Activated naive CD4-positive, alpha-beta T cell treated with anti-CD3 and anti-CD28 coated beads, Interleukin-2, amount 10 ng/mL, durations not matched to agents 7 days and 5 days (primary cell): ENCODE results near the gene PTPN22.

Experiments used
- CTCF ChIA-PET: fragments of 350-600 bp; sonication (Branson Sonifier 250); formaldehyde crosslinking; loops from one replicate; lab custom pipeline; 2021; ENCODE audit warnings: antibody characterized with exemption; lab: Charles Lee
- DNase-seq: peaks from one replicate; pipeline ENCODE4 v3.0.0-alpha.2; 2020
- H3K27ac Mint-ChIP-seq: one replicate; pipeline ENCODE4 v1.8.0; 2021; ENCODE audit warnings: mild to moderate bottlenecking, moderate library complexity, mixed read lengths
- H3K27me3 Mint-ChIP-seq: one replicate; pipeline ENCODE4 v1.8.0; 2021; ENCODE audit warnings: mild to moderate bottlenecking, mixed read lengths
- H3K36me3 Mint-ChIP-seq: one replicate; pipeline ENCODE4 v1.8.0; 2021; ENCODE audit warnings: mixed read lengths
- H3K4me1 Mint-ChIP-seq: one replicate; pipeline ENCODE4 v1.8.0; 2021; ENCODE audit warnings: mixed read lengths
- H3K4me3 Mint-ChIP-seq: one replicate; pipeline ENCODE4 v1.8.0; 2021; ENCODE audit warnings: mild to moderate bottlenecking, moderate library complexity, mixed read lengths
- H3K9me3 Mint-ChIP-seq: one replicate; pipeline ENCODE4 v1.8.0; 2021; ENCODE audit warnings: mixed read lengths

The PTPN22 gene

GRCh38 chr1:113874012-113874879 is 2.7 kb upstream of the PTPN22 start:
- DNase-seq, result no peak
- Mint-ChIP-seq H3K27me3 (no peaks in the 10 kb centered on the region), H3K27ac (peak overlapping the region; percentile 77), H3K9me3 (no peaks in the 10 kb centered on the region), H3K36me3 (peaks cover 17% of the 10 kb centered on the region), H3K4me1 (peaks cover 67% of the 10 kb centered on the region), H3K4me3 (no peak overlapping the region)
- CTCF ChIA-PET, result interaction anchor here (0.5 to 1.6 kb wide), 5 partner anchors 14 to 31 kb away, joined by 3 to 5 read pairs (median 3); partner anchors contain the start of genes AP4B1 and DCLRE1B

- Mint-ChIP-seq H3K27me3 (no peaks in the 10 kb centered on the region), H3K36me3 (peaks cover 29% of the 10 kb centered on the region), H3K9me3 (no peaks in the 10 kb centered on the region), H3K4me3 (peak overlapping the region; percentile 87), H3K27ac (peak overlapping the region; percentile 95), H3K4me1 (peaks cover 76% of the 10 kb centered on the region)
- DNase-seq, result peak; percentile 39
- CTCF ChIA-PET, result interaction anchor here (1.1 kb wide), 1 partner anchor 32 kb away, joined by 11 read pairs; the partner anchor contains the start of gene AP4B1
Measured at GRCh38 chr1:113872219-113872935, 865 bp upstream of the PTPN22 start.

- CTCF ChIA-PET, result interaction anchor here (0.8 to 3.3 kb wide), 5 partner anchors 10 to 59 kb away, joined by 3 to 18 read pairs (median 4); partner anchors contain the start of gene HIPK1
- DNase-seq, result peak; percentile 51
- H3K36me3 Mint-ChIP-seq, result peaks cover 33% of the 10 kb centered on the region
- H3K27me3 Mint-ChIP-seq, result no peaks in the 10 kb centered on the region
- H3K27ac Mint-ChIP-seq, result peak overlapping the region; percentile 95
- peak overlapping the region; percentile 87 for H3K4me3 Mint-ChIP-seq
- peaks cover 79% of the 10 kb centered on the region for H3K4me1 Mint-ChIP-seq
- H3K9me3 Mint-ChIP-seq, result no peaks in the 10 kb centered on the region
Measured at GRCh38 chr1:113870778-113871177, 734 bp downstream of the PTPN22 start.

GRCh38 chr1:113868387-113869083 is 3.0 kb downstream of the PTPN22 start:
- Mint-ChIP-seq H3K27me3 (no peaks in the 10 kb centered on the region), H3K36me3 (peaks cover 44% of the 10 kb centered on the region), H3K4me1 (peaks cover 67% of the 10 kb centered on the region), H3K27ac (peak overlapping the region; percentile 72), H3K9me3 (no peaks in the 10 kb centered on the region), H3K4me3 (peak overlapping the region; percentile 87)
- no peak for DNase-seq
- CTCF ChIA-PET, result interaction anchor here (0.6 to 3.3 kb wide), 9 partner anchors 9 to 109 kb away, joined by 3 to 22 read pairs (median 6); partner anchors contain the start of genes AP4B1 and HIPK1

GRCh38 chr1:113861641-113862040 is 9.9 kb downstream of the PTPN22 start:
- DNase-seq, result no peak
- CTCF ChIA-PET, result interaction anchor here (2.8 kb wide), 1 partner anchor 26 kb away, joined by 13 read pairs; no protein-coding TSS in a partner anchor
- H3K27me3 Mint-ChIP-seq, result no peaks in the 10 kb centered on the region
- no peak overlapping the region for H3K4me3 Mint-ChIP-seq
- no peak overlapping the region for H3K27ac Mint-ChIP-seq
- peaks cover 48% of the 10 kb centered on the region for H3K4me1 Mint-ChIP-seq
- peaks cover 55% of the 10 kb centered on the region for H3K36me3 Mint-ChIP-seq
- no peaks in the 10 kb centered on the region for H3K9me3 Mint-ChIP-seq

GRCh38 chr1:113860891-113861290 is 10.6 kb downstream of the PTPN22 start:
- peaks cover 46% of the 10 kb centered on the region for H3K4me1 Mint-ChIP-seq
- peaks cover 59% of the 10 kb centered on the region for H3K36me3 Mint-ChIP-seq
- CTCF ChIA-PET, result interaction anchor here (1.2 to 2.8 kb wide), 5 partner anchors 8 to 25 kb away, joined by 3 to 13 read pairs (median 5); no protein-coding TSS in a partner anchor
- no peak for DNase-seq
- no peaks in the 10 kb centered on the region for H3K27me3 Mint-ChIP-seq
- H3K4me3 Mint-ChIP-seq, result no peak overlapping the region
- no peak overlapping the region for H3K27ac Mint-ChIP-seq
- H3K9me3 Mint-ChIP-seq, result no peaks in the 10 kb centered on the region

GRCh38 chr1:113859478-113860175 is 11.9 kb downstream of the PTPN22 start:
- Mint-ChIP-seq H3K9me3 (no peaks in the 10 kb centered on the region), H3K27ac (peak overlapping the region; percentile 77), H3K4me3 (no peak overlapping the region), H3K27me3 (no peaks in the 10 kb centered on the region), H3K4me1 (peaks cover 36% of the 10 kb centered on the region), H3K36me3 (peaks cover 63% of the 10 kb centered on the region)
- DNase-seq, result no peak
- CTCF ChIA-PET, result interaction anchor here (1.0 to 2.8 kb wide), 5 partner anchors 9 to 86 kb away, joined by 3 to 13 read pairs (median 5); no protein-coding TSS in a partner anchor

- Mint-ChIP-seq H3K9me3 (no peaks in the 10 kb centered on the region), H3K4me3 (no peak overlapping the region), H3K36me3 (peaks cover 63% of the 10 kb centered on the region), H3K27ac (peak overlapping the region; percentile 11), H3K27me3 (no peaks in the 10 kb centered on the region), H3K4me1 (peaks cover 36% of the 10 kb centered on the region)
- no peak for DNase-seq
- CTCF ChIA-PET, result interaction anchor here (0.8 to 2.8 kb wide), 3 partner anchors 10 to 23 kb away, joined by 3 to 13 read pairs (median 7); no protein-coding TSS in a partner anchor
Measured at GRCh38 chr1:113858982-113859381, 12.5 kb downstream of the PTPN22 start.

GRCh38 chr1:113858418-113858817 is 13.1 kb downstream of the PTPN22 start:
- no peak for DNase-seq
- H3K9me3 Mint-ChIP-seq, result no peaks in the 10 kb centered on the region
- no peak overlapping the region for H3K27ac Mint-ChIP-seq
- H3K27me3 Mint-ChIP-seq, result no peaks in the 10 kb centered on the region
- CTCF ChIA-PET, result interaction anchor here (0.8 to 2.4 kb wide), 2 partner anchors 10 to 12 kb away, joined by 3 to 7 read pairs; no protein-coding TSS in a partner anchor
- H3K36me3 Mint-ChIP-seq, result peaks cover 59% of the 10 kb centered on the region
- no peak overlapping the region for H3K4me3 Mint-ChIP-seq
- H3K4me1 Mint-ChIP-seq, result peaks cover 35% of the 10 kb centered on the region

GRCh38 chr1:113857776-113858175 is 13.7 kb downstream of the PTPN22 start:
- Mint-ChIP-seq H3K27me3 (no peaks in the 10 kb centered on the region), H3K4me1 (peaks cover 31% of the 10 kb centered on the region), H3K36me3 (peaks cover 54% of the 10 kb centered on the region), H3K4me3 (no peak overlapping the region), H3K9me3 (no peaks in the 10 kb centered on the region), H3K27ac (no peak overlapping the region)
- CTCF ChIA-PET, result no interaction called here
- no peak for DNase-seq

GRCh38 chr1:113856401-113856790 is 15.1 kb downstream of the PTPN22 start:
- Mint-ChIP-seq H3K27ac (no peak overlapping the region), H3K36me3 (peaks cover 56% of the 10 kb centered on the region), H3K27me3 (no peaks in the 10 kb centered on the region), H3K9me3 (no peaks in the 10 kb centered on the region), H3K4me1 (peaks cover 23% of the 10 kb centered on the region), H3K4me3 (no peak overlapping the region)
- CTCF ChIA-PET, result interaction anchor here (1.0 to 1.7 kb wide), 2 partner anchors 11 to 12 kb away, joined by 4 to 7 read pairs; no protein-coding TSS in a partner anchor
- no peak for DNase-seq

GRCh38 chr1:113855630-113856400 is 15.7 kb downstream of the PTPN22 start:
- CTCF ChIA-PET, result interaction anchor here (1.7 kb wide), 1 partner anchor 13 kb away, joined by 7 read pairs; no protein-coding TSS in a partner anchor
- Mint-ChIP-seq H3K9me3 (no peaks in the 10 kb centered on the region), H3K27ac (no peak overlapping the region), H3K27me3 (no peaks in the 10 kb centered on the region), H3K4me1 (peaks cover 21% of the 10 kb centered on the region), H3K4me3 (no peak overlapping the region), H3K36me3 (peaks cover 58% of the 10 kb centered on the region)
- DNase-seq, result no peak
